ENCODE results near the gene CKMT2. TPM values are rescaled to one million over a fixed set of nuclear protein-coding genes. Genes with fewer than 3 reads are reported as not detected.

CKMT2 gene
- total RNA-seq, 4 donors from 2014 or later: 5.2 to 17.0 (median 8.4) TPM

DNA sequence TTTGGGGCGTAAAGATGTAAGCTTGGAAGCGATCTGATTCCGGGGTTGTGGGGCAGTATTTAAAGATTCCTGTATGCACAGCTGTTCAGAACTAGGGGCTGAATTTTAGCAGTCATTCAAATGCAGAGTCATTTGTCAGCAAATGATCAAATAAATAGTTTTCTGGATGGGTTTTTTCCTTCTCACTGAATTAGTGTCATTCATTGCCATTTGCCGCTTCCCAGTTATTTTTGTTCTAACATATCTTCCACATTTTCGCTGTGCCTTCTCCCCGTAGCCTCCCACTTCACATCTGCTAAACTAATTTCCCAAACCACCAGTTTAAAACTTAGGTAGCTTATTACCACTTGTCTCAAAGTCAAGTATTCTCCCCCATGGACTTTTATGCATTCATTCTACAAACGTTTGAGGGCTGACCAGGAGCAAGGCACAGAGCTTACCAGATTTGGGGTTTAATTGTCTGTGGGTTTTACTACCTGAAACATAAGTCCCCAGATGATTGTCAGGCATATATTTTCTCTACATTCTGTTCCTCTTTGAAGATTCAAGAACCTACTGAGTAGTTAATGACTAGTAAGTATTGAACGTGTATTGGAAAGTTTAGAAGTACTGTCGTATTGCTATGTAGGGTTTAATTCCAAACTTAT, 41.3 kb upstream of the CKMT2 start:
- no peak for ATAC-seq (ENCODE audit: low FRiP score)
- no peak for DNase-seq (ENCODE audit: low spot score)
- TF ChIP-seq, protein P1, sequence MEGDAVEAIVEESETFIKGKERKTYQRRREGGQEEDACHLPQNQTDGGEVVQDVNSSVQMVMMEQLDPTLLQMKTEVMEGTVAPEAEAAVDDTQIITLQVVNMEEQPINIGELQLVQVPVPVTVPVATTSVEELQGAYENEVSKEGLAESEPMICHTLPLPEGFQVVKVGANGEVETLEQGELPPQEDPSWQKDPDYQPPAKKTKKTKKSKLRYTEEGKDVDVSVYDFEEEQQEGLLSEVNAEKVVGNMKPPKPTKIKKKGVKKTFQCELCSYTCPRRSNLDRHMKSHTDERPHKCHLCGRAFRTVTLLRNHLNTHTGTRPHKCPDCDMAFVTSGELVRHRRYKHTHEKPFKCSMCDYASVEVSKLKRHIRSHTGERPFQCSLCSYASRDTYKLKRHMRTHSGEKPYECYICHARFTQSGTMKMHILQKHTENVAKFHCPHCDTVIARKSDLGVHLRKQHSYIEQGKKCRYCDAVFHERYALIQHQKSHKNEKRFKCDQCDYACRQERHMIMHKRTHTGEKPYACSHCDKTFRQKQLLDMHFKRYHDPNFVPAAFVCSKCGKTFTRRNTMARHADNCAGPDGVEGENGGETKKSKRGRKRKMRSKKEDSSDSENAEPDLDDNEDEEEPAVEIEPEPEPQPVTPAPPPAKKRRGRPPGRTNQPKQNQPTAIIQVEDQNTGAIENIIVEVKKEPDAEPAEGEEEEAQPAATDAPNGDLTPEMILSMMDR (IDR thresholded peaks at IDR 0.05): no peak

DNA sequence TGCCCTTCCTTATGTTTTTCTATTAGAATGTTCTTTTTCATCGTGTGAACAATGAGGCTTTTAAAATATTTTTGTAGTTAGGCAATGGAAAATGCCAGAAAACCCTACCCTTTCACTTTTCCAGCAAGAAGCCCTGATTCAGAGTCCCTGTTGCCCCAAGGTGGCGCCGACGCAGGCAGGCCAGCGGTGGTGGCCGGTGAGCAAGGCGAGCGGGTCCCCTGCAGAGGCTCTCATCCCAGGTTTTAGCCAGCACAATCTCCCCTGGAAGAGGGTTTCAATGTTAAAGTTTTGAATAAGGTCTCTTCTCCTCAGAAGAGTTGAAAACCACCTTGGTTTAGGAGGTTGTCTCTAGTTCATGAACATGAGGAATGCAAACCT, 40.8 kb upstream of the CKMT2 start:
- TF ChIP-seq, protein P1 (IDR thresholded peaks at IDR 0.05): no peak
- DNase-seq (ENCODE audit: low spot score): no peak
- ATAC-seq (ENCODE audit: low FRiP score): no peak

DNA sequence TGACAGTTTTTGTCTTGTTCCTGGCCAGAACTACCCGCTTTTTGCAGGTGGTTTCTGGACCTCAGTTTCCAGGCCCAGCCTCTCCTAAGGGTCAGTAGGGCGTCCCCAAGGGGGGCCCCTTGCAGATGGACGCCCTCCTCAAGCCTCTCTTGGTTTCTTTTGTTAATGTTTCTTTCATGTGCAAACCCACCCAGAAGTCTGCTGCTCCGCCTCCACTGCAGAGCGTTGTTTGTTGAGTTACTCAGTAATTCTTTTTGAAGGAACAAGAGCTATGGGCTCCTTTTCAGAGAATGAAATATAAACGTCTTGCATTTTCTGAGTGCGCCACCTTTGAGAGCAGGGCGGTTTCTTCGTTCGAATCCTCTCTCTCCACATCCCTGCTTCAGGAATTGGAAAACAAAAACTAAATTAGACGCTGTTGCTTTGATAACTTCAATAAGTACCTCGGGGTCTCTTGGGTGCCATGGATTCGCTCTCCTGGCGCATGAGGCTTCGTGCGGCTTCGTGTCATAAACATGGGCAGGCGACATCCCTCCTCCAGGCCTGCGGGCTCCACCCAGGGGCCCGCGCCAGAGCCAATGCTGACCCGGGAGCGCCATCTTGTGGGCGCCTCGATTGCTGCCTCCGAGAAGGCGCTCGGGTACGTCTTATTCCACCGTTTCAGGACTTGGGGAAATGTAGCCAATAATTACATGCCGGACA, 38.3 kb upstream of the CKMT2 start:
- peak; percentile 69 for DNase-seq (ENCODE audit: low spot score)

DNA sequence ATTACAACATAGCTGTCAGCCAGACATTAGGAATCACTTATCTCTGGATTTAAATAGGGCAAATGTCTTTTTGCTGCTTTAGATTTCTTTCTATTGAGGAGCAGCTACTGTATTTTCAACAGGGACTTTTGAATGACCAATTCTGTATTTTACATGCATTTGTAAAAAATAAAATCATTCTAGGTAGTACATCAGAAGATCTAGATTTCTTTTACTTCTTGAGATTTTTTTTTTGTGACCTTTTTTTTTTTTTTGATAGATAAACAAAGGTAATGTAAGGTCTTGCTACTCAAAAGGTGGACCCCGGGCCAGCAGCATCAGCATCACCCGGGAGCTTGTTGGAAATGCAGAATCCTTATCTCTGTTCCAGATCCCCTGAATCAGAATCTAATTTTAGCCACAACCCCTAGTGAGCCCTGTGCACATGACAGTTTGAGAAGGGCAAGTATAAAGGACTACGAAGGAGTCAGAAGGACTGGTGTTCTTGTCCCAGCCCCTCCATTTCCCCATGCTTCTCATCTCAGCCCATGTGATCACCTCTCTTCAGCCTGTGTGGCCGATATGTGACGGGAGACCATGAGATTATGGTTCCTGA, 37.7 kb upstream of the CKMT2 start:
- no peak for ATAC-seq (ENCODE audit: low FRiP score)
- no peak for DNase-seq (ENCODE audit: low spot score)
- TF ChIP-seq, protein P1 (IDR thresholded peaks at IDR 0.05): no peak

More for the DNA sequence above, 38.3 kb upstream of the CKMT2 start:
- TF ChIP-seq, protein P1 (IDR thresholded peaks at IDR 0.05): peak in 1 of 3 donors; percentile 35
- peak; percentile 98 for ATAC-seq (ENCODE audit: low FRiP score)

DNA sequence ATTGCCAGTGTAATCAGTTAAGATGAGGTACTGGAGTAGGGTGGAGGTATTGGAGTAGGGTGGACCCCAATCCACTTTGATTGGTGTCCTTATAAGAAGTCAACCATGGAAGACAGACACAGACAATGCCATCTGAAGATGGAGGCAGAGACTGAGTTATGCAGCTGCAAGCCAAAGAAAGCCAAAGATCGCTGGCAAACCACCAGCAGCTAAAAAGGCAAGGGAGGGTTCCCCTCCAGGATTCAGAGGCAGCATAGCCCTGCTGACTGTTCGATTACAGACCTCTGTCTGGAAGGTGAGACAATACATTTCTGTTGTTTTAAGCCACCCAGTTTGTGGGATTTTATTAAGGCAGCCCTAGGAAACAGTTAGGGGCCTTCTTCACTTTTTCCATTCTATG, 30.5 kb upstream of the CKMT2 start:
- no peak for ATAC-seq (ENCODE audit: low FRiP score)
- TF ChIP-seq, protein P1 (IDR thresholded peaks at IDR 0.05): no peak
- no peak for DNase-seq (ENCODE audit: low spot score)

DNA sequence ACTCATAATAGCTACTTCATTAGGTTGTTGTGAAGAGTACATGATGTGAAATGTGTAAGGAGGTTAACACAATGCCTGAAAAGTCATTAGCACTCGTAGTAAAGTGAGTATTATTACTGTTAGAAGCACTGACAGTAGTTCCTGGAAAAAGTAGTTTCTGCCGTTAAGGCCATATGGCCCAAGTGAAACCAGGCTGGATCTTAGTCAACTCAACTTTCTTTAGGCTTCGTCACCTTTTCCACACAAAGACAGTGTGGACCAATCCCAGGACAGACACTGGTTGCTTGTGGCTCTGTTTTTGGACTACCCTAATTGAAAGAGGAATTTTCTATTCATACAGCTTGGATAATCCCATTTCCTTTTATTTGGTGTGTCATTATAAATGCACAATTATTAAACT, 29.4 kb upstream of the CKMT2 start:
- DNase-seq (ENCODE audit: low spot score) (no peak), ATAC-seq (ENCODE audit: low FRiP score) (no peak)
- TF ChIP-seq, protein P1 (IDR thresholded peaks at IDR 0.05): no peak
